Effector memory CD8-positive, alpha-beta T cell (primary cell): ENCODE data around the gene LMO3.
"Not testable (repeated sequence)": the region's sequence is repeated elsewhere in the genome, so short reads cannot be mapped to it uniquely, and the experiment has no call there.

Source experiments
- ATAC-seq: fragments of 150-1000 bp; cut with Tn5 transposase; replicated peaks from 2 replicates; pipeline ENCODE4 v1.10.0; 2021; ENCODE audit warnings: mild to moderate bottlenecking, moderate library complexity
- DNase-seq, 3 experiments: peaks; one replicate each; pipeline ENCODE4 v3.0.0; 2021
- H3K27ac Mint-ChIP-seq, 2 donors: one replicate each; pipeline ENCODE4 v1.8.0; 2022; ENCODE audit warnings: mild to moderate bottlenecking in 2 of 2, mixed read lengths in 2 of 2, moderate library complexity in 2 of 2
- H3K27me3 Mint-ChIP-seq, 2 donors: one replicate each; pipeline ENCODE4 v1.8.0; 2022; ENCODE audit warnings: mixed read lengths in 2 of 2
- H3K36me3 Mint-ChIP-seq: one replicate; pipeline ENCODE4 v1.8.0; 2022; ENCODE audit warnings: mild to moderate bottlenecking, moderate library complexity, mixed read lengths; ENCODE audit not compliant: insufficient read depth
- H3K4me1 Mint-ChIP-seq, 2 donors: one replicate each; pipeline ENCODE4 v1.8.0; 2022; ENCODE audit warnings: low read depth in 2 of 2, mixed read lengths in 2 of 2
- H3K4me3 Mint-ChIP-seq, 2 donors: one replicate each; pipeline ENCODE4 v1.8.0; 2022; ENCODE audit warnings: mild to moderate bottlenecking in 2 of 2, mixed read lengths in 2 of 2, moderate library complexity in 2 of 2
- H3K9me3 Mint-ChIP-seq, 2 donors: one replicate each; pipeline ENCODE4 v1.8.0; 2022; ENCODE audit warnings: mixed read lengths in 2 of 2

Gene LMO3

DNA sequence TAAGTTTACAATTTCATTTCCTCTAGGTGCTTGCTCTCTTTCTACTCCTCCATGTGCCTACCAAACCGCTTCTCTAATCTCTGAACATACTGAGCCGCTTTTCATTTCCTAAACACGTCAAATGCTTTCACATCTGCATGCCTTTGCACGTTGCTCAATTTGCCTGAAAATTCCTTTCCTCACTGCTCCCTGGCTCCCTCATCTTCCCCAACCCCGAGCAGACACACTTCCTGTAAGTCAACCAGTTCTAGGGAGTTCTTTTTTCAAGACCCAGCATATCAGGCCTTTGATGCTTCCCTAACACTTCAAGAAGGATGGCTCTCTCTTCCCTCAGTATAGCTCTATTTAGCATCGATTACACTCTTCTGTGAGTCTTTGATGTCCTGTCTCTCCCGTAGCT lies 50.3 kb downstream of the LMO3 start:
- H3K27me3 Mint-ChIP-seq: no peaks in the 10 kb centered on the region
- DNase-seq (no peak), ATAC-seq (no peak)
- H3K27ac Mint-ChIP-seq: no peak overlapping the region
- H3K36me3 Mint-ChIP-seq: no peaks in the 10 kb centered on the region
- peaks cover 6 to 7% of the 10 kb centered on the region in 2 donors for H3K9me3 Mint-ChIP-seq
- H3K4me1 Mint-ChIP-seq: no peaks in the 10 kb centered on the region
- H3K4me3 Mint-ChIP-seq: no peak overlapping the region

- H3K9me3 Mint-ChIP-seq: peaks cover 6 to 7% of the 10 kb centered on the region in 2 donors
- H3K4me3 Mint-ChIP-seq: no peak overlapping the region
- H3K36me3 Mint-ChIP-seq: no peaks in the 10 kb centered on the region
- ATAC-seq: no peak
- no peak for DNase-seq
- H3K27me3 Mint-ChIP-seq: no peaks in the 10 kb centered on the region
- H3K27ac Mint-ChIP-seq: no peak overlapping the region
- H3K4me1 Mint-ChIP-seq: no peaks in the 10 kb centered on the region
Measured at GRCh38 chr12:16553457-16553856, 52.5 kb downstream of the LMO3 start.

DNA sequence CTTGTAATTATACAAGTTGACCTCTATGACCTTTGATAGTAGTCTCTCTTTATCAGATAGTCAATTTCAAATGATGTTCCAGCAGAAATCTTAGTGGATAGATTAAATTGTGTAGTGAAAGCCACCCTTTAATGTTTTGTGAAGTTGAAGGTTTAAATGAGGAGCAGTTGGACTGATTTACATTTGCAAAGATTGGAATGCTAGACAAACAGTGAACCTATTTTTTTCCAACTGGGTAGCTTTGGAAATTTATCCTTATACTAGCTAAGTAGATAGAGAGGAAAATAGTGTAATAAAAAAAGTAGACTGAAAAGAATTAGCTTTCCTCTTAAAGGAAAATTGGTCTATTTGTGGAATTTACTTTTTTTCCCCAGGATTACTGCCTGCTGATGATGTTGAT lies 53.7 kb downstream of the LMO3 start:
- no peaks in the 10 kb centered on the region for H3K27me3 Mint-ChIP-seq
- DNase-seq: no peak
- ATAC-seq: no peak
- no peaks in the 10 kb centered on the region for H3K4me1 Mint-ChIP-seq
- H3K27ac Mint-ChIP-seq: no peak overlapping the region
- no peaks in the 10 kb centered on the region for H3K36me3 Mint-ChIP-seq
- H3K9me3 Mint-ChIP-seq: peaks cover 6 to 7% of the 10 kb centered on the region in 2 donors
- H3K4me3 Mint-ChIP-seq: no peak overlapping the region

GRCh38 chr12:16545836-16546235 lies 60.1 kb downstream of the LMO3 start:
- Mint-ChIP-seq H3K4me3 (no peak overlapping the region), H3K9me3 (peaks cover 5 to 6% of the 10 kb centered on the region in 2 donors), H3K27ac (no peak overlapping the region), H3K4me1 (no peaks in the 10 kb centered on the region), H3K27me3 (no peaks in the 10 kb centered on the region), H3K36me3 (no peaks in the 10 kb centered on the region)
- no peak for ATAC-seq
- DNase-seq: no peak

DNA sequence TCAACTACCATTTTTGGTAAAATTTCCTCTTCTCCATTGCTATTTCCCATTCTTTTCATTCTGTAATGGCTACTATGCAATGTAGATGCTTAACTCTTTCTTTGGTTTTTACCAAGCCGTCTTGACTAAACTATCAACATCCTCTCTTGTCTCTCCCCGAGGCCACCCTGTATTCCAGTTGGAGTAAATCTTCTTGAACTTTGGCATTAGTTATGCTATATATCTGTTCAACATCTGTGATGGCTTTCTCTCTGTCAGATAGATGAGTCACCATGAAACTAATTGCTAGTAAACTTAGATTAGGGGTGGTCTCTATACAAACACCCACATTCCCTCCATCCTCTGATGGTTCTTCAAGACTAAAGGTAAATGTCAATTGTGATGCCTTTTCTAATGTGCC lies 63.4 kb downstream of the LMO3 start:
- Mint-ChIP-seq H3K27ac (no peak overlapping the region), H3K9me3 (peaks cover 11 to 19% of the 10 kb centered on the region in 2 donors), H3K27me3 (no peaks in the 10 kb centered on the region), H3K4me1 (no peaks in the 10 kb centered on the region), H3K36me3 (no peaks in the 10 kb centered on the region), H3K4me3 (no peak overlapping the region)
- ATAC-seq: no peak
- DNase-seq: no peak

GRCh38 chr12:16537652-16538051 lies 68.3 kb downstream of the LMO3 start:
- ATAC-seq: not testable (repeated sequence)

DNA sequence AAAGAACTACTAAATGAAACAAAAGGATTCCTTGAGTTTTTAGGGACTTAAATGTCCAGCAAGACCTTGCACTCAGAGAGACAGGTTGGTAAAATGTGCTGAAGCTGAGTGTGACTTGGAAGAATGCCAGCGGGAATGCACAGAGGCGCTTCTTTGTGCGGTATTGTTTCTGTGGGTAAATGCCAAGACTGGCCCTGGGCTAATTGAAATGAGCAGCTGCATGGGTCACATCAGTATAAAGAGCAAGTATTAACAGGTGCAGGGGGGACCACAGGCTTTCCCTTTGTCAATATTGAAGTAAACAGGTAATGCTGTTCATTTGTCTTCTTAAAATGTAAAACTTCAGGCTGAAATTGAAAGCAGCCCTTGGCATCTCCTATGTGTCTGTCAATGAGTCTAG lies 74.3 kb downstream of the LMO3 start:
- Mint-ChIP-seq H3K9me3 (peaks cover 8 to 12% of the 10 kb centered on the region in 2 donors), H3K4me1 (no peaks in the 10 kb centered on the region), H3K27me3 (no peaks in the 10 kb centered on the region), H3K36me3 (no peaks in the 10 kb centered on the region), H3K27ac (no peak overlapping the region), H3K4me3 (no peak overlapping the region)
- ATAC-seq (no peak), DNase-seq (no peak)

More at GRCh38 chr12:16537652-16538051, 68.3 kb downstream of the LMO3 start:
- not testable (repeated sequence) for H3K36me3 Mint-ChIP-seq, H3K4me3 Mint-ChIP-seq, H3K27ac Mint-ChIP-seq, H3K4me1 Mint-ChIP-seq, DNase-seq, H3K27me3 Mint-ChIP-seq
- peaks cover 16 to 23% of the 10 kb centered on the region in 2 donors for H3K9me3 Mint-ChIP-seq

GRCh38 chr12:16530268-16530850 lies 75.6 kb downstream of the LMO3 start:
- no peaks in the 10 kb centered on the region for H3K36me3 Mint-ChIP-seq
- H3K27me3 Mint-ChIP-seq: no peaks in the 10 kb centered on the region
- H3K9me3 Mint-ChIP-seq: peaks cover 7 to 8% of the 10 kb centered on the region in 2 donors
- ATAC-seq (no peak), DNase-seq (no peak)
- no peaks in the 10 kb centered on the region for H3K4me1 Mint-ChIP-seq
- H3K27ac Mint-ChIP-seq: no peak overlapping the region
- no peak overlapping the region for H3K4me3 Mint-ChIP-seq

DNA sequence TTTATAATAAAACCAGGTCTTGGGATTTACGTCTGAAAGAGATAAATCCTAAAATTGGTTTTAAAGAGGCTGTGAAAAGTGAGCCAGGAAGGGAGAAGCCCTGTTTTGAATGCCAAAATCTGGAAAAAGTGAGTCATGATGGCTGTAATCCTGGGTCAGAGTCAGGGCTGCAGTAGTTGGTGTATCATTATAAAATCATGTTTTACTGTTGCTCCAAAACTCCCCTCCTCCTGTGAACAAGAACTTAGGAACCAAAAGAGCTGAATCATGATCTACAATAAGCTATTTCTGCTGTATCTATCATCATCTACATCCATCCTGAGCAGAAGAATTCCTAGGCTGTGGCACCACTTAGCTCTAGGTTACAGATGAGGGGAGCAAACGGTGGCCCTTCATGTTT lies 79.3 kb downstream of the LMO3 start:
- H3K27ac Mint-ChIP-seq: no peak overlapping the region
- no peaks in the 10 kb centered on the region for H3K4me1 Mint-ChIP-seq
- no peaks in the 10 kb centered on the region for H3K27me3 Mint-ChIP-seq

GRCh38 chr12:16524378-16524777 lies 81.6 kb downstream of the LMO3 start:
- Mint-ChIP-seq H3K4me3 (no peak overlapping the region), H3K4me1 (no peaks in the 10 kb centered on the region), H3K36me3 (no peaks in the 10 kb centered on the region), H3K27ac (no peak overlapping the region), H3K9me3 (peaks cover 5 to 7% of the 10 kb centered on the region in 2 donors), H3K27me3 (no peaks in the 10 kb centered on the region)
- ATAC-seq: no peak
- DNase-seq: no peak

More for the DNA sequence above, 79.3 kb downstream of the LMO3 start:
- Mint-ChIP-seq H3K9me3 (peaks cover 7% of the 10 kb centered on the region in 2 donors), H3K36me3 (no peaks in the 10 kb centered on the region), H3K4me3 (no peak overlapping the region)
- no peak for ATAC-seq
- no peak for DNase-seq

- Mint-ChIP-seq H3K36me3 (no peaks in the 10 kb centered on the region), H3K4me1 (no peaks in the 10 kb centered on the region), H3K4me3 (no peak overlapping the region), H3K9me3 (peaks cover 5 to 7% of the 10 kb centered on the region in 2 donors), H3K27me3 (no peaks in the 10 kb centered on the region), H3K27ac (no peak overlapping the region)
- DNase-seq: no peak
- ATAC-seq: no peak
Measured at GRCh38 chr12:16523951-16524331, 82.0 kb downstream of the LMO3 start.

- no peak for ATAC-seq
- no peak overlapping the region for H3K4me3 Mint-ChIP-seq
- no peaks in the 10 kb centered on the region for H3K4me1 Mint-ChIP-seq
- peaks cover 5 to 7% of the 10 kb centered on the region in 2 donors for H3K9me3 Mint-ChIP-seq
- no peak overlapping the region for H3K27ac Mint-ChIP-seq
- H3K36me3 Mint-ChIP-seq: no peaks in the 10 kb centered on the region
- DNase-seq: no peak
- no peaks in the 10 kb centered on the region for H3K27me3 Mint-ChIP-seq
Measured at GRCh38 chr12:16523284-16523950, 82.5 kb downstream of the LMO3 start.

DNA sequence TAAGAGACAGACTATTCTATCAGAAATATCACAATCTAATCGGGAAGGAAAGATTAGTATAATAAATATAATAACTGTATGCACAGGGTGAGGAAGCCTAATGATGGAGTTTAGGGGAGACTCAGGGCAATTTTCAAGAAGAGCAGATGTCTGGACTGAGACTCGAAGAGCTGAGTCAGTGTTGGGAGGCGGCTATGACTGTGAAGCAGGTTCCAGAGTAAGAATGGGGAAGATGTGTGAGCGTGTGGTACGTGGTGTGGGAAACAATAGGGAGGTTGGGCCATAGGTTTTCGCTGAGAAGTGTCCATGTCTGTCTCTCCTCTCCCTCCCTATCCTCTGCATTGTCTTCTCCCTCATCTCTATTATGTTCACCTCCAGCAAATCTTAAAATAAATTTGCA lies 85.6 kb downstream of the LMO3 start:
- Mint-ChIP-seq H3K4me1 (no peaks in the 10 kb centered on the region), H3K27ac (no peak overlapping the region), H3K9me3 (peaks cover 7% of the 10 kb centered on the region in 2 donors), H3K36me3 (no peaks in the 10 kb centered on the region), H3K27me3 (no peaks in the 10 kb centered on the region), H3K4me3 (no peak overlapping the region)
- no peak for DNase-seq
- no peak for ATAC-seq

GRCh38 chr12:16515666-16516065 lies 90.3 kb downstream of the LMO3 start:
- no peak for DNase-seq
- Mint-ChIP-seq H3K4me1 (no peaks in the 10 kb centered on the region), H3K9me3 (peaks cover 0 to 6% of the 10 kb centered on the region in 2 donors), H3K27me3 (no peaks in the 10 kb centered on the region), H3K36me3 (no peaks in the 10 kb centered on the region), H3K27ac (no peak overlapping the region), H3K4me3 (no peak overlapping the region)
- no peak for ATAC-seq
